ENCODE data around the gene MGLL.

The MGLL gene

GRCh38 chr3:127857333-127857732 lies 35.0 kb upstream of the MGLL start:
- Histone ChIP-seq H3K27ac (no peak overlapping the region), H3K9ac (no peak overlapping the region), H4K20me1 (no peaks in the 10 kb centered on the region), H3K4me3 (no peak overlapping the region), H3K4me1 (no peaks in the 10 kb centered on the region), H3K27me3 (no peaks in the 10 kb centered on the region), H3K9me3 (replicated peaks in 1 of 11) (no peaks in the 10 kb centered on the region), H3K36me3 (no peaks in the 10 kb centered on the region), H3K4me2 (no peak overlapping the region)
- TF ChIP-seq Cebpa-rat (IDR thresholded peaks at IDR 0.05), result no peak

GRCh38 chr3:127856801-127857200 lies 34.5 kb upstream of the MGLL start:
- no peaks in the 10 kb centered on the region for H3K27me3 ChIP-seq
- no peaks in the 10 kb centered on the region for H3K9me3 ChIP-seq (replicated peaks in 1 of 11)
- no peaks in the 10 kb centered on the region for H3K4me1 ChIP-seq
- H4K20me1 ChIP-seq, result no peaks in the 10 kb centered on the region
- no peaks in the 10 kb centered on the region for H3K36me3 ChIP-seq
- H3K27ac ChIP-seq, result no peak overlapping the region
- H3K4me3 ChIP-seq, result no peak overlapping the region
- TF ChIP-seq Cebpa-rat (IDR thresholded peaks at IDR 0.05), result no peak
- H3K4me2 ChIP-seq, result no peak overlapping the region
- H3K9ac ChIP-seq, result no peak overlapping the region

GRCh38 chr3:127855246-127855645 lies 32.9 kb upstream of the MGLL start:
- Histone ChIP-seq H3K4me3 (no peak overlapping the region), H3K27me3 (no peaks in the 10 kb centered on the region), H3K9ac (no peak overlapping the region), H3K4me2 (no peak overlapping the region), H3K4me1 (no peaks in the 10 kb centered on the region), H3K9me3 (replicated peaks in 1 of 11) (no peaks in the 10 kb centered on the region), H3K27ac (no peak overlapping the region), H4K20me1 (no peaks in the 10 kb centered on the region), H3K36me3 (no peaks in the 10 kb centered on the region)
- no peak for TF ChIP-seq Cebpa-rat (IDR thresholded peaks at IDR 0.05)

- TF ChIP-seq Cebpa-rat (IDR thresholded peaks at IDR 0.05), result no peak
- H3K4me1 ChIP-seq, result peaks cover 0 to 6% (median 0%) of the 10 kb centered on the region in 10 experiments; a peak in 5 of 20 replicates
- no peaks in the 10 kb centered on the region for H3K9me3 ChIP-seq (replicated peaks in 1 of 11)
- H3K27me3 ChIP-seq, result no peaks in the 10 kb centered on the region
- no peak overlapping the region for H3K4me3 ChIP-seq
- H3K36me3 ChIP-seq, result no peaks in the 10 kb centered on the region
- no peak overlapping the region for H3K9ac ChIP-seq
- H3K27ac ChIP-seq, result no peak overlapping the region
- H3K4me2 ChIP-seq, result no peak overlapping the region
- no peaks in the 10 kb centered on the region for H4K20me1 ChIP-seq
Observed at GRCh38 chr3:127853681-127854080, 31.4 kb upstream of the MGLL start.

- Histone ChIP-seq H3K27me3 (no peaks in the 10 kb centered on the region), H3K27ac (no peak overlapping the region), H3K4me1 (peaks cover 0 to 15% (median 0%) of the 10 kb centered on the region in 10 experiments; a peak in 6 of 20 replicates), H3K4me2 (no peak overlapping the region), H3K9me3 (replicated peaks in 1 of 11) (no peaks in the 10 kb centered on the region), H3K4me3 (no peak overlapping the region), H3K9ac (no peak overlapping the region), H4K20me1 (no peaks in the 10 kb centered on the region), H3K36me3 (no peaks in the 10 kb centered on the region)
- no peak for TF ChIP-seq Cebpa-rat (IDR thresholded peaks at IDR 0.05)
Observed at GRCh38 chr3:127851899-127852298, 29.6 kb upstream of the MGLL start.

GRCh38 chr3:127849368-127849767 lies 27.1 kb upstream of the MGLL start:
- Histone ChIP-seq H3K4me1 (peaks cover 0 to 23% (median 5%) of the 10 kb centered on the region in 10 experiments; a peak in 14 of 20 replicates), H4K20me1 (no peaks in the 10 kb centered on the region), H3K9me3 (replicated peaks in 1 of 11) (no peaks in the 10 kb centered on the region), H3K9ac (no peak overlapping the region), H3K4me3 (no peak overlapping the region), H3K4me2 (peak overlapping the region in 1 of 11 experiments; percentile 13; a peak in 1 of 22 replicates), H3K27me3 (no peaks in the 10 kb centered on the region), H3K27ac (no peak overlapping the region), H3K36me3 (no peaks in the 10 kb centered on the region)
- TF ChIP-seq Cebpa-rat (IDR thresholded peaks at IDR 0.05), result no peak

DNA sequence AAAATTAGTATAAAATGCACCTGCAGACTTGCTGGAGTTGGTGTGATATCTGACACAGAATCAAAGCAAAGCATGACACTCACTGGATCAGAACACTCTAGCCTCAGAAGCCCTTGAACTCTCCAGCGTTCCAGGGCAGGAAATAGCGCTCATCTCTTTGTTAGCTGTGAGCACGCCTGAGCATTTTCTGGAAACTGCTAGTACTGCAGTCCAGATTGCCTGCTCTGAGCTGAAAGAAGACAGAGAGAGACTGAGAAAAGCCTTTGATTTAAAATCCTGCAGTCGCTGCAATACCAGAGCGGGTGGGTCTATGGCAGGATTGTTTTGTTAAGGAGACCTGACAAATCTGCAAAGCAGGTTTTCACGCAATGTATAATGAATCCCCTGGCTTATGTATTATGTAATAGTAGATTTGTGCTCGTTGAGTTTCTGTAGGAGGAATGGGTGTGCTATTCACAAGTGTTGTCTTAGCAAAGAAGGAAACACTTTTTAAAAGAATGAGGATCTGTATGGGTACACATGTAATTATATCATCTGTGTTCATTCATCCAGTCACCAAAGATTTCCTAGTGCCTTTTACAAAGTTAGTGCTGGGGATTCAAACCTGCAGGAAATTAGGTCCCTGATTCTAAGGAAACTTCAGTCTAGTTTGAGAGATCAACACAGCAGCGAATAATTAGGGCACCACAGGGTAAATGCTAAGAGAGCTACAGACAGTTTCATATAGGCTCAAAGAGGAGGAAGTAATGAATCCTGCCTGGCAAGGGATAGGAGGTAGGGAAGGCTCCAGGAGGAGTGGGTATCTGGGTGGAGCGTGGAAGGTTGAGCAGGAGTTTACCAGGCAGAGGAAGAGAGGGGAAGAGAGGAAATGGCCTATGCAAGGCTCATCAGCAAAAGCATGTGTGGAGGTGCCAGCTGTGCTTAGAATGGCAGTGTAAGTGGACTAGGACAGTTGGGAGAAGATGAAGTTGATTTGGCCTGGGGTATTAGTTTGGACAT lies 26.1 kb upstream of the MGLL start:
- Histone ChIP-seq H4K20me1 (no peaks in the 10 kb centered on the region), H3K27ac (no peak overlapping the region), H3K4me1 (peaks cover 0 to 32% (median 14%) of the 10 kb centered on the region in 10 experiments; a peak in 14 of 20 replicates), H3K36me3 (no peaks in the 10 kb centered on the region), H3K4me3 (no peak overlapping the region), H3K9ac (no peak overlapping the region), H3K4me2 (peak overlapping the region in 4 of 11 experiments; percentile 0 to 34 (median 7); a peak in 4 of 22 replicates), H3K27me3 (no peaks in the 10 kb centered on the region), H3K9me3 (replicated peaks in 1 of 11) (no peaks in the 10 kb centered on the region)
- no peak for TF ChIP-seq Cebpa-rat (IDR thresholded peaks at IDR 0.05)

- Histone ChIP-seq H3K9me3 (replicated peaks in 1 of 11) (no peaks in the 10 kb centered on the region), H3K4me2 (no peak overlapping the region), H3K27ac (no peak overlapping the region), H3K9ac (no peak overlapping the region), H4K20me1 (no peaks in the 10 kb centered on the region), H3K4me3 (no peak overlapping the region), H3K36me3 (no peaks in the 10 kb centered on the region), H3K27me3 (no peaks in the 10 kb centered on the region), H3K4me1 (peaks cover 0 to 44% (median 24%) of the 10 kb centered on the region in 10 experiments; a peak in 14 of 20 replicates)
- no peak for TF ChIP-seq Cebpa-rat (IDR thresholded peaks at IDR 0.05)
Observed at GRCh38 chr3:127847236-127847720, 25.0 kb upstream of the MGLL start.

GRCh38 chr3:127846576-127846975 lies 24.3 kb upstream of the MGLL start:
- peaks cover 0 to 46% (median 28%) of the 10 kb centered on the region in 10 experiments; a peak in 14 of 20 replicates for H3K4me1 ChIP-seq
- no peak for TF ChIP-seq Cebpa-rat (IDR thresholded peaks at IDR 0.05)
- H4K20me1 ChIP-seq, result no peaks in the 10 kb centered on the region
- no peak overlapping the region for H3K9ac ChIP-seq
- H3K36me3 ChIP-seq, result no peaks in the 10 kb centered on the region
- H3K4me2 ChIP-seq, result no peak overlapping the region
- no peak overlapping the region for H3K4me3 ChIP-seq
- no peaks in the 10 kb centered on the region for H3K27me3 ChIP-seq
- H3K27ac ChIP-seq, result no peak overlapping the region
- no peaks in the 10 kb centered on the region for H3K9me3 ChIP-seq (replicated peaks in 1 of 11)
